Measurements from ENCODE around the gene RABGAP1L. TPM values are rescaled to one million over a fixed set of nuclear protein-coding genes. Genes with fewer than 3 reads are reported as not detected.

Gene RABGAP1L
- total and polyA plus RNA-seq, 4 donors, result 4.8 to 53.5 (median 18.8) TPM

GRCh38 chr1:174935961-174936727 lies 776.8 kb downstream of the RABGAP1L start:
- no peaks in the 10 kb centered on the region for H3K36me3 ChIP-seq (ENCODE audit: control insufficient read depth in 4 of 4, insufficient read depth in 3 of 4, low read depth in 1 of 4, low read length in 3 of 4)
- 89% methylated on average over 3 of the region's 3 CpGs for WGBS
- H3K27me3 ChIP-seq (ENCODE audit: control insufficient read depth in 4 of 4, insufficient read depth in 4 of 4, low read length in 3 of 4), result no peaks in the 10 kb centered on the region

GRCh38 chr1:174938281-174939007 lies 779.1 kb downstream of the RABGAP1L start:
- Histone ChIP-seq H3K9ac (ENCODE audit: low read depth in 1 of 2, low read length in 2 of 2) (no peak overlapping the region), H3K27ac (ENCODE audit: low read depth in 1 of 2, low read length in 2 of 2) (no peak overlapping the region)
- 38% methylated on average over 6 of the region's 6 CpGs for WGBS

More at GRCh38 chr1:174935961-174936727, 776.8 kb downstream of the RABGAP1L start:
- no peak for TF ChIP-seq NR2F2 (IDR thresholded peaks at IDR 0.05)
- no peak overlapping the region for H3K4me3 ChIP-seq (ENCODE audit: low read depth in 1 of 3, low read length in 3 of 3)
- H3K27ac ChIP-seq (ENCODE audit: low read depth in 1 of 2, low read length in 2 of 2), result no peak overlapping the region
- peaks cover 1 to 4% (median 3%) of the 10 kb centered on the region in 4 donors for H3K4me1 ChIP-seq (ENCODE audit: control insufficient read depth in 4 of 4, insufficient read depth in 4 of 4, low read length in 3 of 4)
- H3K9ac ChIP-seq (ENCODE audit: low read depth in 1 of 2, low read length in 2 of 2), result no peak overlapping the region
- H3K9me3 ChIP-seq (ENCODE audit: control insufficient read depth in 4 of 4, low read length in 3 of 4), result no peaks in the 10 kb centered on the region
- DNase-seq (ENCODE audit: low spot score), result no peak

More at GRCh38 chr1:174938281-174939007, 779.1 kb downstream of the RABGAP1L start:
- Histone ChIP-seq H3K4me3 (ENCODE audit: low read depth in 1 of 3, low read length in 3 of 3) (no peak overlapping the region), H3K36me3 (ENCODE audit: control insufficient read depth in 4 of 4, insufficient read depth in 3 of 4, low read depth in 1 of 4, low read length in 3 of 4) (no peaks in the 10 kb centered on the region), H3K9me3 (ENCODE audit: control insufficient read depth in 4 of 4, low read length in 3 of 4) (no peaks in the 10 kb centered on the region), H3K27me3 (ENCODE audit: control insufficient read depth in 4 of 4, insufficient read depth in 4 of 4, low read length in 3 of 4) (no peaks in the 10 kb centered on the region), H3K4me1 (ENCODE audit: control insufficient read depth in 4 of 4, insufficient read depth in 4 of 4, low read length in 3 of 4) (peaks cover 4 to 19% (median 17%) of the 10 kb centered on the region in 4 donors)
- DNase-seq (ENCODE audit: low spot score), result no peak
- no peak for TF ChIP-seq EGR1 (IDR thresholded peaks at IDR 0.05; ENCODE audit: low read depth in 2 of 2)
- TF ChIP-seq MAX (IDR thresholded peaks at IDR 0.05), result no peak
- TF ChIP-seq REST (IDR thresholded peaks at IDR 0.05), result no peak
- TF ChIP-seq CTCF (IDR thresholded peaks at IDR 0.05; ENCODE audit: low read depth, low read length, missing input control), result no peak
- TF ChIP-seq RXRA (IDR thresholded peaks at IDR 0.05), result no peak
- TF ChIP-seq FOXA1 (IDR thresholded peaks at IDR 0.05), result no peak
- no peak for TF ChIP-seq SP1 (IDR thresholded peaks at IDR 0.05)
- TF ChIP-seq NR2F2 (IDR thresholded peaks at IDR 0.05), result no peak

All from liver (tissue), 9 donors.